Measurements from ENCODE around the gene NACC1. TPM values are rescaled to one million over a fixed set of nuclear protein-coding genes. Genes with fewer than 3 reads are reported as not detected.
A peak's percentile ranks its signal among the peaks of the same experiment; 100 is the strongest.

Gene NACC1
- total RNA-seq, 1 experiment from 2014 or later = 237 TPM

GRCh38 chr19:13152356-13152973, 34.4 kb downstream of the NACC1 start:
- POLR2A ChIA-PET = interaction anchor here (0.6 to 5.5 kb wide), 17 partner anchors 12 to 1577 kb away, joined by 3 to 167 read pairs (median 4); partner anchors contain the start of gene NACC1
- DNase-seq (ENCODE audit: low spot score) (no peak), ATAC-seq (no peak)
- H3K27me3 Mint-ChIP-seq (ENCODE audit: low read depth) = peaks cover 7% of the 10 kb centered on the region; the same call in 1 of the 2 replicates
- CTCF ChIA-PET = interaction anchor here (0.8 to 2.2 kb wide), 6 partner anchors 11 to 985 kb away, joined by 3 to 21 read pairs (median 4); no protein-coding TSS in a partner anchor
- H3K36me3 Mint-ChIP-seq = peaks cover 20% of the 10 kb centered on the region
- peaks cover 25% of the 10 kb centered on the region for H3K4me1 Mint-ChIP-seq
- TF ChIP-seq ERG (CRISPR knock-in tag; IDR thresholded peaks at IDR 0.05) (peak; percentile 71; the same call in 1 of the 2 replicates), PRRX2 (CRISPR knock-in tag; IDR thresholded peaks at IDR 0.05) (peak; percentile 82), ZBTB21 (CRISPR knock-in tag; IDR thresholded peaks at IDR 0.05; ENCODE audit: borderline replicate concordance) (no peak), HMGA2 (CRISPR knock-in tag; IDR thresholded peaks at IDR 0.05) (no peak), IRF1 (CRISPR knock-in tag; IDR thresholded peaks at IDR 0.05) (0 out of 2 replicates have a peak, but pooled peaks have one; percentile 58), ZNF423 (CRISPR knock-in tag; IDR thresholded peaks at IDR 0.05) (peak; percentile 53; the same call in 1 of the 2 replicates), NFATC4 (CRISPR knock-in tag; IDR thresholded peaks at IDR 0.05) (peak; percentile 17; the same call in 1 of the 2 replicates), EMX1 (CRISPR knock-in tag; IDR thresholded peaks at IDR 0.05) (0 out of 2 replicates have a peak, but pooled peaks have one; percentile 75), ZNF532 (CRISPR knock-in tag; IDR thresholded peaks at IDR 0.05; ENCODE audit: borderline replicate concordance) (0 out of 2 replicates have a peak, but pooled peaks have one; percentile 29), FOXP4 (CRISPR knock-in tag; IDR thresholded peaks at IDR 0.05) (no peak), FOXJ3 (CRISPR knock-in tag; IDR thresholded peaks at IDR 0.05; ENCODE audit: borderline replicate concordance) (no peak), ZNF232 (CRISPR knock-in tag; IDR thresholded peaks at IDR 0.05) (no peak), AR (CRISPR knock-in tag; IDR thresholded peaks at IDR 0.05) (no peak), FOXP1 (CRISPR knock-in tag; IDR thresholded peaks at IDR 0.05; ENCODE audit: borderline replicate concordance) (no peak), ZNF416 (CRISPR knock-in tag; IDR thresholded peaks at IDR 0.05) (peak; percentile 14; the same call in 1 of the 2 replicates)
- no peaks in the 10 kb centered on the region for H3K9me3 Mint-ChIP-seq
- peak overlapping the region; percentile 92 for H3K4me3 Mint-ChIP-seq
- peak overlapping the region; percentile 99 for H3K27ac Mint-ChIP-seq
